GM12878 (cell line): ENCODE measurements around the gene PYGO1. TPM values are rescaled to one million over a fixed set of nuclear protein-coding genes. Genes with fewer than 3 reads are reported as not detected.
A peak's percentile ranks its signal among the peaks of the same experiment; 100 is the strongest.

Experiments used
- ATAC-seq: fragments of 200-7000 bp; cut with Tn5 transposase; 3 replicates; pipeline ENCODE4 v1.9.1; 2020; ENCODE audit warnings: mild to moderate bottlenecking, moderate library complexity
- BruUV-seq: library from RNA; stranded (reverse); fragments of 400-500 nt; replicated peaks from 2 replicates; lab custom pipeline; 2021; lab: Mats Ljungman, UMichigan
- CTCF ChIA-PET: fragments of 300-600 bp; sonication (Branson Sonifier 250); formaldehyde crosslinking; extraction: SDS; loops from one replicate; lab custom pipeline; 2021; ENCODE audit warnings: inconsistent platforms; lab: Yijun Ruan, JAX
- POLR2A ChIA-PET: fragments of 350-600 bp; formaldehyde crosslinking; extraction: SDS; loops from one replicate; lab custom pipeline; 2021; ENCODE audit warnings: inconsistent platforms; lab: Charles Lee
- RAD21 ChIA-PET: fragments of 300-600 bp; sonication (Branson Sonifier 250); formaldehyde crosslinking; loops from one replicate; lab custom pipeline; 2023; ENCODE audit warnings: antibody characterized with exemption; ENCODE audit not compliant: unreplicated experiment; lab: Charles Lee
- SMC1A ChIA-PET: fragments of 300-600 bp; sonication (Branson Sonifier 250); formaldehyde crosslinking; loops from one replicate; lab custom pipeline; 2023; ENCODE audit not compliant: unreplicated experiment, uncharacterized antibody; lab: Charles Lee
- DNase-seq: peaks from one replicate; pipeline ENCODE4 v3.0.0-alpha.2; 2011; ENCODE audit warnings: low read depth, low spot score
- FAIRE-seq: peaks from 3 replicates; lab custom pipeline; 2011; peaks lifted over from hg19 to GRCh38; lab: Jason Lieb, UNC
- H2AFZ ChIP-seq: 2 replicates; pipeline ENCODE4 v1.6.0; 2011; ENCODE audit warnings: low read depth, low read length, control low read depth; ENCODE audit not compliant: control insufficient read depth
- H3K27ac ChIP-seq: 2 replicates; pipeline ENCODE4 v1.5.1; 2011; ENCODE audit warnings: control low read depth; ENCODE audit not compliant: control insufficient read depth, insufficient read depth
- H3K27me3 ChIP-seq, 2 experiments: replicated peaks in 1 of 2; 2 replicates each; pipeline versions ENCODE4 v1.6.0 to v1.6.1; 2011; ENCODE audit warnings: low read length in 1 of 2; ENCODE audit not compliant: control insufficient read depth in 2 of 2, insufficient read depth in 2 of 2
- H3K36me3 ChIP-seq, 2 experiments: 2 replicates each; pipeline ENCODE4 v1.5.1; 2011; ENCODE audit warnings: low read length in 1 of 2; ENCODE audit not compliant: control insufficient read depth in 2 of 2, insufficient read depth in 2 of 2
- H3K4me1 ChIP-seq: 2 replicates; pipeline ENCODE4 v1.6.1; 2011; ENCODE audit warnings: mild to moderate bottlenecking, low read length, moderate library complexity, mixed read lengths; ENCODE audit not compliant: control insufficient read depth, insufficient read depth
- H3K4me2 ChIP-seq: 2 replicates; pipeline ENCODE4 v1.6.0; 2011; ENCODE audit warnings: control low read depth; ENCODE audit not compliant: control insufficient read depth, insufficient read depth
- H3K4me3 ChIP-seq: fragments of 200-600 bp; sonication (generic); 2 replicates; pipeline ENCODE4 v1.5.1; 2016
- H3K79me2 ChIP-seq: 2 replicates; pipeline ENCODE4 v1.6.0; 2011; ENCODE audit warnings: low read length; ENCODE audit not compliant: control insufficient read depth, insufficient read depth
- H3K9ac ChIP-seq: 2 replicates; pipeline ENCODE4 v1.8.0; 2011; ENCODE audit warnings: low read length, control low read depth, mixed read lengths; ENCODE audit not compliant: control insufficient read depth, insufficient read depth
- H3K9me3 ChIP-seq: replicated peaks from 3 replicates; pipeline ENCODE4 v1.5.1; 2011; ENCODE audit warnings: mild to moderate bottlenecking, low read length; ENCODE audit not compliant: control insufficient read depth, insufficient read depth
- H4K20me1 ChIP-seq: 2 replicates; pipeline ENCODE4 v1.6.0; 2011; ENCODE audit not compliant: control insufficient read depth, insufficient read depth
- CTCF ChIP-seq, 3 experiments: IDR thresholded peaks in 2 of 3; conservative IDR thresholded peaks in 1 of 3; 2 replicates each; pipeline ENCODE4 v1.5.1; 2011; ENCODE audit warnings: low read depth in 3 of 3, low read length in 3 of 3, mild to moderate bottlenecking in 3 of 3, control low read depth in 2 of 3, moderate library complexity in 2 of 3, inconsistent platforms in 1 of 3, mixed read lengths in 1 of 3; ENCODE audit not compliant: control insufficient read depth in 2 of 3, insufficient read depth in 1 of 3; ENCODE audit errors: extremely low read depth in 1 of 3
- E4F1 ChIP-seq: fragments of 450-650 bp; IDR thresholded peaks from 2 replicates; pipeline ENCODE4 v1.6.1; 2018; ENCODE audit warnings: borderline replicate concordance, mild to moderate bottlenecking; ENCODE audit not compliant: partially characterized antibody
- NBN ChIP-seq: fragments of 450-650 bp; IDR thresholded peaks from 2 replicates; pipeline ENCODE4 v1.6.1; 2016
- RFX5 ChIP-seq: IDR thresholded peaks from 2 replicates; pipeline ENCODE4 v1.6.1; 2011; ENCODE audit warnings: low read depth, low read length, improper control_type of control experiment
- ZNF274 ChIP-seq: IDR thresholded peaks from one replicate; pipeline ENCODE4 v1.8.0; 2011; ENCODE audit not compliant: insufficient read length, insufficient read depth
- WGBS: methylation state at CpG from one replicate; pipeline ENCODE4 v1.1.6; 2016; ENCODE audit warnings: low lambda C conversion rate; ENCODE audit not compliant: insufficient replicate concordance, insufficient coverage; ENCODE audit errors: missing lambda C conversion rate; 5-methylcytosine and 5-hydroxymethylcytosine counted together
- in situ Hi-C: fragments of 300-500 bp; cut with MboI; formaldehyde crosslinking; loops from 9 replicates; pipeline ENCODE4 v1.14.3; 2018; ENCODE audit warnings: mixed read lengths
- intact Hi-C: fragments of 100-400 bp; cut with micrococcal nuclease; formaldehyde crosslinking; loops from one replicate; pipeline ENCODE4 v1.14.2; 2022; ENCODE audit not compliant: unreplicated experiment
- polyA plus RNA-seq, 11 experiments: library from polyadenylated mRNA; depleted of rRNA in 4 of 11; unstranded in 6 of 11; stranded (reverse) in 5 of 11; fragments of >200 nt; fragmentation: Nextera tagmentation in 4 of 11; fragmentation: Illumina TruSeq in 1 of 11; extraction: Ambion mirVana in 4 of 11; extraction: Trizol in 1 of 11; gene quantifications; 1 replicate in 1 of 11; 2 replicates in 10 of 11; pipeline versions ENCODE4 v1.2.1 to v1.2.3, GENCODE V29; 2011 to 2016; ENCODE audit warnings: inconsistent platforms in 2 of 11, missing spikeins in 2 of 11, low read depth in 1 of 11
- total RNA-seq, 4 experiments: library from RNA; depleted of rRNA in 3 of 4; stranded (reverse); fragments of >200 nt in 3 of 4; fragmentation: Illumina TruSeq in 1 of 4; extraction: Trizol in 1 of 4; gene quantifications; 2 replicates each; pipeline versions ENCODE4 v1.2.1 to v1.2.3, GENCODE V29; 2013 to 2021

The PYGO1 gene
- total and polyA plus RNA-seq, 10 of the 15 experiments (the other 5 are each of a cell fraction or from before 2014, with no cell fraction given), result 0.01 TPM; not detected in 9

GRCh38 chr15:55522742-55523450 is 65.2 kb downstream of the PYGO1 start:
- no peaks in the 10 kb centered on the region for H3K36me3 ChIP-seq
- H3K4me2 ChIP-seq, result no peak overlapping the region
- 50% methylated on average over 3 of the region's 3 CpGs for WGBS
- TF ChIP-seq NBN (no peak), E4F1 (no peak), ZNF274 (no peak)
- H3K4me3 ChIP-seq, result no peak overlapping the region
- FAIRE-seq, result no peak
- intact Hi-C loops (loop anchor here (10.0 kb wide), 1 partner anchor 322 kb away; no protein-coding TSS in a partner anchor), in situ Hi-C loops (no loop called here)
- H3K79me2 ChIP-seq, result no peaks in the 10 kb centered on the region
- no peak overlapping the region for H3K27ac ChIP-seq
- H3K4me1 ChIP-seq, result no peaks in the 10 kb centered on the region
- ChIA-PET CTCF (interaction anchor here (1.4 kb wide), 1 partner anchor 8 kb away, joined by 5 read pairs; no protein-coding TSS in a partner anchor), POLR2A (no interaction called here), SMC1A (no interaction called here), RAD21 (interaction anchor here (0.8 kb wide), 1 partner anchor 320 kb away, joined by 3 read pairs; no protein-coding TSS in a partner anchor)
- no peaks in the 10 kb centered on the region for H3K27me3 ChIP-seq
- H3K9me3 ChIP-seq, result no peaks in the 10 kb centered on the region
- no peaks in the 10 kb centered on the region for H4K20me1 ChIP-seq
- no peak for DNase-seq
- no peak for ATAC-seq
- no TSS peak for BruUV-seq
- no peak overlapping the region for H2AFZ ChIP-seq
- H3K9ac ChIP-seq, result no peak overlapping the region

- CTCF ChIA-PET, result no interaction called here
- Histone ChIP-seq H2AFZ (no peak overlapping the region), H3K4me3 (no peak overlapping the region), H3K9me3 (no peaks in the 10 kb centered on the region), H3K27me3 (no peaks in the 10 kb centered on the region; a peak in 1 of 4 replicates), H3K79me2 (no peaks in the 10 kb centered on the region), H3K36me3 (no peaks in the 10 kb centered on the region), H3K27ac (no peak overlapping the region), H3K9ac (no peak overlapping the region), H3K4me2 (no peak overlapping the region), H3K4me1 (no peaks in the 10 kb centered on the region), H4K20me1 (no peaks in the 10 kb centered on the region)
- POLR2A ChIA-PET, result no interaction called here
- RAD21 ChIA-PET, result no interaction called here
- SMC1A ChIA-PET, result no interaction called here
- intact Hi-C loops (loop anchor here (10.0 kb wide), 1 partner anchor 64 kb away; no protein-coding TSS in a partner anchor), in situ Hi-C loops (no loop called here)
- TF ChIP-seq RFX5, result no peak
- 0 out of 6 replicates have a peak, but pooled peaks of 1 of the 3 experiments have one; percentile 12 for TF ChIP-seq CTCF (IDR thresholded peaks at IDR 0.05 in 2 of 3, conservative IDR thresholded peaks at IDR 0.05 in 1 of 3; ENCODE audit: control insufficient read depth in 2 of 3, extremely low read depth in 1 of 3, insufficient read depth in 1 of 3, low read depth in 3 of 3, low read length in 3 of 3)
- BruUV-seq, result no TSS peak
- ATAC-seq (no peak), DNase-seq (no peak), FAIRE-seq (no peak)
- 0% methylated on average over 2 of the region's 2 CpGs for WGBS
Observed at GRCh38 chr15:55518641-55519040, 69.5 kb downstream of the PYGO1 start.
